ENCODE data around the gene LMOD3.
A peak's percentile ranks its signal among the peaks of the same experiment; 100 is the strongest.

Gene LMOD3

GRCh38 chr3:69121513-69121912 lies 882 bp downstream of the LMOD3 start:
- DNase-seq, result no peak

- DNase-seq, result peak; percentile 68 to 87
Observed at GRCh38 chr3:69120879-69121464, 1.4 kb downstream of the LMOD3 start.

- no peak for DNase-seq
Observed at GRCh38 chr3:69119681-69120080, 2.7 kb downstream of the LMOD3 start.

GRCh38 chr3:69119138-69119537 lies 3.3 kb downstream of the LMOD3 start:
- no peak for DNase-seq

- DNase-seq, result no peak
Observed at GRCh38 chr3:69118555-69118954, 3.8 kb downstream of the LMOD3 start.

GRCh38 chr3:69116897-69117296 lies 5.5 kb downstream of the LMOD3 start:
- no peak for DNase-seq

GRCh38 chr3:69116162-69116561 lies 6.2 kb downstream of the LMOD3 start:
- DNase-seq, result no peak

GRCh38 chr3:69115731-69116130 lies 6.7 kb downstream of the LMOD3 start:
- no peak for DNase-seq

- DNase-seq, result no peak
Observed at GRCh38 chr3:69113536-69113935, 8.9 kb downstream of the LMOD3 start.

GRCh38 chr3:69110941-69111546 lies 11.4 kb downstream of the LMOD3 start:
- DNase-seq, result no peak

- no peak for DNase-seq
Observed at GRCh38 chr3:69108811-69109210, 13.6 kb downstream of the LMOD3 start.

GRCh38 chr3:69107841-69108240 lies 14.6 kb downstream of the LMOD3 start:
- DNase-seq, result no peak

GRCh38 chr3:69105320-69105719 lies 17.1 kb downstream of the LMOD3 start:
- DNase-seq, result no peak

- no peak for DNase-seq
Observed at GRCh38 chr3:69104586-69104985, 17.8 kb downstream of the LMOD3 start.

GRCh38 chr3:69103123-69103522 lies 19.3 kb downstream of the LMOD3 start:
- no peak for DNase-seq

GRCh38 chr3:69102384-69102783 lies 20.0 kb downstream of the LMOD3 start:
- DNase-seq, result no peak

- DNase-seq, result no peak
Observed at GRCh38 chr3:69099576-69099975, 22.8 kb downstream of the LMOD3 start.

GRCh38 chr3:69097407-69098086 lies 24.8 kb downstream of the LMOD3 start:
- no peak for DNase-seq

GRCh38 chr3:69096299-69096698 lies 26.1 kb downstream of the LMOD3 start:
- no peak for DNase-seq

GRCh38 chr3:69095636-69096035 lies 26.8 kb downstream of the LMOD3 start:
- DNase-seq, result no peak

GRCh38 chr3:69094467-69095205 lies 27.8 kb downstream of the LMOD3 start:
- DNase-seq, result no peak

GRCh38 chr3:69092030-69092516 lies 30.3 kb downstream of the LMOD3 start:
- DNase-seq, result no peak

- no peak for DNase-seq
Observed at GRCh38 chr3:69091389-69092029, 30.9 kb downstream of the LMOD3 start.

Measured in activated CD4-positive, alpha-beta T cell treated with anti-CD3 and anti-CD28 coated beads for 4 hours (primary cell).